ENCODE data around the gene DPYSL4.

GRCh38 chr10:132206377-132206745 lies 19.6 kb downstream of the DPYSL4 start:
- no peak for TF ChIP-seq CTCF (IDR thresholded peaks at IDR 0.05)
- no peak for TF ChIP-seq POLR2A (IDR thresholded peaks at IDR 0.05)
- no peak for TF ChIP-seq POLR2AphosphoS5 (IDR thresholded peaks at IDR 0.05)
- TF ChIP-seq EP300 (IDR thresholded peaks at IDR 0.05; ENCODE audit: low read depth) = no peak
